Left colon (tissue), 2 donors: ENCODE measurements around the gene MAST1. TPM values are rescaled to one million over a fixed set of nuclear protein-coding genes. Genes with fewer than 3 reads are reported as not detected.
"Not testable (repeated sequence)": the region's sequence is repeated elsewhere in the genome, so short reads cannot be mapped to it uniquely, and the experiment has no call there.

Source experiments
- ATAC-seq: fragments of 200-7000 bp; cut with Tn5 transposase; one replicate; pipeline ENCODE4 v1.9.1; 2020; ENCODE audit warnings: mild to moderate bottlenecking, moderate library complexity
- DNase-seq, 2 donors: peaks; one replicate each; pipeline ENCODE4 v3.0.0-alpha.2; 2020
- intact Hi-C, 2 donors: fragments of 100-400 bp; cut with DNase I in 1 of 2; cut with micrococcal nuclease in 1 of 2; formaldehyde crosslinking; loops; one replicate each; pipeline versions ENCODE4 v1.11.2 to v1.14.0; 2022; cut with DNase I, micrococcal nuclease
- microRNA-seq, 2 donors: library from miRNA; unstranded; fragments of <30 nt; microRNA quantifications; one replicate each; pipeline versions ENCODE4 v1.1.0 to v1.2.0, GENCODE V29; 2020
- total RNA-seq, 2 donors: library from RNA; stranded (reverse); fragmentation: NEBNext Ultra II Directional; extraction: Animal tissue kit (Norgen Biotek cat#: 25700); gene quantifications; one replicate each; pipeline ENCODE4 v1.2.1, GENCODE V29; 2021
- donor health status: DM: no; HTN: no; CAD: no.
- donor health status: DM: yes; HTN: yes; CAD: no.

MAST1 gene
- total RNA-seq, 2 donors from 2014 or later: 0.82 to 1.4 TPM

- DNase-seq: peak in 1 of 2 donors; percentile 34
- intact Hi-C loops: no loop called here
- no peak for ATAC-seq
Observed at GRCh38 chr19:12913851-12914690, 75.8 kb downstream of the MAST1 start.

- DNase-seq, ATAC-seq, intact Hi-C loops: not testable (repeated sequence)
Observed at GRCh38 chr19:12915860-12916259, 77.5 kb downstream of the MAST1 start.

- DNase-seq (no peak), ATAC-seq (no peak)
- intact Hi-C loops: no loop called here
Observed at GRCh38 chr19:12918253-12918652, 79.9 kb downstream of the MAST1 start.

GRCh38 chr19:12921047-12921446, 82.7 kb downstream of the MAST1 start:
- intact Hi-C loops: no loop called here
- DNase-seq (no peak), ATAC-seq (peak; percentile 1)

- DNase-seq: no peak
- no peak for ATAC-seq
- intact Hi-C loops: no loop called here
Observed at GRCh38 chr19:12922959-12923358, 84.6 kb downstream of the MAST1 start.

Small RNA genes within 50 kb of the gene (microRNA-seq; reads per million reads assigned to microRNA genes)
- gene MIR5695 (0 reads per million in 2 donors), gene MIR6794 (0 reads per million in 2 donors)

Other genes with a start within 250 kb of the MAST1 start
- 10 to 100 TPM in 1 of 2 donors, 1 to 10 TPM in 1; 7.6 to 10.1 TPM for gene ZNF490, start 227.7 kb upstream of the MAST1 start, total RNA-seq
- 10 to 100 TPM; 21.7 to 22.6 TPM for gene ZNF791, start 227.6 kb upstream of the MAST1 start, total RNA-seq
- 100 to 1,000 TPM in 1 of 2 donors, 10 to 100 TPM in 1; 77.9 to 116 TPM for gene MAN2B1, start 171.8 kb upstream of the MAST1 start, total RNA-seq
- gene WDR83, start 171.7 kb upstream of the MAST1 start, total RNA-seq: 1 to 10 TPM; 6.6 to 8.3 TPM
- gene DHPS, start 156.6 kb upstream of the MAST1 start, total RNA-seq: 10 to 100 TPM; 68.4 to 74.7 TPM
- gene GNG14, start 150.5 kb upstream of the MAST1 start, total RNA-seq: not detected
- 1 to 10 TPM; 6.2 to 7.0 TPM for gene FBXW9, start 141.9 kb upstream of the MAST1 start, total RNA-seq
- 10 to 100 TPM; 39.5 to 74.0 TPM for gene TNPO2, start 114.6 kb upstream of the MAST1 start, total RNA-seq
- gene TRIR, start 103.8 kb upstream of the MAST1 start, total RNA-seq: 100 to 1,000 TPM; 144 to 162 TPM
- gene GET3, start 101.0 kb upstream of the MAST1 start, total RNA-seq: 10 to 100 TPM; 50.1 to 56.5 TPM
- gene BEST2, start 86.7 kb upstream of the MAST1 start, total RNA-seq: 100 to 1,000 TPM; 139 to 207 TPM
- 10 to 100 TPM; 58.3 to 83.1 TPM for gene HOOK2, start 63.0 kb upstream of the MAST1 start, total RNA-seq
- 100 to 1,000 TPM; 169 to 314 TPM for gene JUNB, start 47.0 kb upstream of the MAST1 start, total RNA-seq
- gene PRDX2, start 36.7 kb upstream of the MAST1 start, total RNA-seq: 100 to 1,000 TPM; 249 to 298 TPM
- 1 to 10 TPM; 3.2 to 4.4 TPM for gene THSD8, start 36.4 kb upstream of the MAST1 start, total RNA-seq
- 10 to 100 TPM in 1 of 2 donors, 1 to 10 TPM in 1; 5.7 to 10.9 TPM for gene RNASEH2A, start 31.9 kb upstream of the MAST1 start, total RNA-seq
- gene RTBDN, start 3.9 kb upstream of the MAST1 start, total RNA-seq: under 1 TPM in 1 of 2 donors, not detected in 1; 0.49 TPM
- gene DNASE2, start 42.9 kb downstream of the MAST1 start, total RNA-seq: 10 to 100 TPM; 27.7 to 39.4 TPM
- not detected for gene KLF1, start 48.7 kb downstream of the MAST1 start, total RNA-seq
- gene GCDH, start 52.6 kb downstream of the MAST1 start, total RNA-seq: 10 to 100 TPM; 20.8 to 22.8 TPM
- gene SYCE2, start 80.8 kb downstream of the MAST1 start, total RNA-seq: not detected
- 10 to 100 TPM; 42.4 to 61.2 TPM for gene FARSA, start 95.2 kb downstream of the MAST1 start, total RNA-seq
- 100 to 1,000 TPM; 550 to 739 TPM for gene CALR, start 100.1 kb downstream of the MAST1 start, total RNA-seq
- gene RAD23A, start 107.3 kb downstream of the MAST1 start, total RNA-seq: 10 to 100 TPM; 70.9 to 80.3 TPM
- 10 to 100 TPM; 13.1 to 17.5 TPM for gene GADD45GIP1, start 118.7 kb downstream of the MAST1 start, total RNA-seq
- under 1 TPM; 0.18 to 0.50 TPM for gene DAND5, start 131.1 kb downstream of the MAST1 start, total RNA-seq
- gene NFIX, start 157.0 kb downstream of the MAST1 start, total RNA-seq: 10 to 100 TPM; 49.8 to 61.7 TPM